PC-9 (cell line): ENCODE measurements around the gene LRRFIP1. TPM values are rescaled to one million over a fixed set of nuclear protein-coding genes. Genes with fewer than 3 reads are reported as not detected.

Experiments used
- BruUV-seq: library from RNA; stranded (reverse); fragments of 400-500 nt; replicated peaks from 2 replicates; lab custom pipeline; 2021; lab: Mats Ljungman, UMichigan
- CTCF ChIA-PET: fragments of 300-600 bp; sonication (Branson Sonifier 250); formaldehyde crosslinking; loops from one replicate; lab custom pipeline; 2022; ENCODE audit warnings: antibody characterized with exemption; lab: Charles Lee
- POLR2A ChIA-PET: fragments of 300-600 bp; sonication (Branson Sonifier 250); formaldehyde crosslinking; loops from one replicate; lab custom pipeline; 2022; ENCODE audit warnings: antibody characterized with exemption; ENCODE audit not compliant: unreplicated experiment; lab: Charles Lee
- DNase-seq, 2 experiments: peaks; one replicate each; pipeline versions ENCODE4 v3.0.0 to v3.0.0-alpha.2; 2015 to 2022; ENCODE audit warnings: mixed read lengths in 1 of 2
- H2AFZ ChIP-seq: fragments of 200-600 bp; sonication (generic); 2 replicates; pipeline ENCODE4 v1.8.1; 2017; ENCODE audit warnings: antibody characterized with exemption
- H3F3A ChIP-seq: fragments of 200-600 bp; sonication (generic); 2 replicates; pipeline ENCODE4 v1.8.1; 2017; ENCODE audit warnings: antibody characterized with exemption, mild to moderate bottlenecking, low read depth; ENCODE audit not compliant: insufficient read depth
- H3K27ac ChIP-seq: fragments of 200-600 bp; sonication (generic); 2 replicates; pipeline ENCODE4 v1.6.1; 2016; ENCODE audit warnings: mixed run types
- H3K27me3 ChIP-seq: fragments of 200-600 bp; sonication (generic); 2 replicates; pipeline ENCODE4 v1.6.1; 2016; ENCODE audit warnings: low read depth, mixed run types; ENCODE audit not compliant: insufficient read depth
- H3K36me3 ChIP-seq: fragments of 200-600 bp; sonication (generic); 2 replicates; pipeline ENCODE4 v1.6.1; 2016; ENCODE audit warnings: low read depth, mixed run types
- H3K4me1 ChIP-seq: fragments of 200-600 bp; sonication (generic); replicated peaks from 2 replicates; pipeline ENCODE4 v1.6.1; 2016; ENCODE audit warnings: mixed run types; ENCODE audit not compliant: insufficient read depth
- H3K4me2 ChIP-seq: fragments of 200-600 bp; sonication (generic); 2 replicates; pipeline ENCODE4 v1.6.1; 2017; ENCODE audit warnings: mixed run types
- H3K4me3 ChIP-seq: fragments of 200-600 bp; sonication (generic); 2 replicates; pipeline ENCODE4 v1.6.1; 2016; ENCODE audit warnings: mixed run types
- H3K79me2 ChIP-seq: fragments of 200-600 bp; sonication (generic); 2 replicates; pipeline ENCODE4 v1.6.1; 2017; ENCODE audit warnings: low read depth, mixed run types
- H3K9me2 ChIP-seq: fragments of 200-600 bp; sonication (generic); 2 replicates; pipeline ENCODE4 v1.8.1; 2017; ENCODE audit warnings: mild to moderate bottlenecking; ENCODE audit not compliant: insufficient read depth
- H3K9me3 ChIP-seq: fragments of 200-600 bp; sonication (generic); 2 replicates; pipeline ENCODE4 v1.8.1; 2016; ENCODE audit warnings: low read depth; ENCODE audit not compliant: insufficient read depth
- H4K20me1 ChIP-seq: fragments of 200-600 bp; sonication (generic); 2 replicates; pipeline ENCODE4 v1.8.1; 2017; ENCODE audit not compliant: insufficient read depth
- EZH2 ChIP-seq: fragments of 200-600 bp; sonication (generic); IDR thresholded peaks from 2 replicates; pipeline ENCODE4 v1.8.0; 2017; ENCODE audit warnings: antibody characterized with exemption, low read depth
- intact Hi-C: fragments of 100-400 bp; cut with micrococcal nuclease; formaldehyde crosslinking; loops from one replicate; pipeline ENCODE4 v1.10.0; 2022; ENCODE audit not compliant: unreplicated experiment
- total RNA-seq: library from RNA; stranded (reverse); gene quantifications from 2 replicates; pipeline ENCODE4 v1.2.3, GENCODE V29; 2021
- TF ChIP-seq, protein P1 (sequence below): fragments of 200-600 bp; sonication (generic); conservative IDR thresholded peaks from 2 replicates; pipeline ENCODE4 v1.6.1; 2017; ENCODE audit warnings: mixed run types, antibody characterized with exemption, mild to moderate bottlenecking, moderate library complexity

Gene LRRFIP1
- total RNA-seq, 1 experiment from 2014 or later: 238 TPM

DNA sequence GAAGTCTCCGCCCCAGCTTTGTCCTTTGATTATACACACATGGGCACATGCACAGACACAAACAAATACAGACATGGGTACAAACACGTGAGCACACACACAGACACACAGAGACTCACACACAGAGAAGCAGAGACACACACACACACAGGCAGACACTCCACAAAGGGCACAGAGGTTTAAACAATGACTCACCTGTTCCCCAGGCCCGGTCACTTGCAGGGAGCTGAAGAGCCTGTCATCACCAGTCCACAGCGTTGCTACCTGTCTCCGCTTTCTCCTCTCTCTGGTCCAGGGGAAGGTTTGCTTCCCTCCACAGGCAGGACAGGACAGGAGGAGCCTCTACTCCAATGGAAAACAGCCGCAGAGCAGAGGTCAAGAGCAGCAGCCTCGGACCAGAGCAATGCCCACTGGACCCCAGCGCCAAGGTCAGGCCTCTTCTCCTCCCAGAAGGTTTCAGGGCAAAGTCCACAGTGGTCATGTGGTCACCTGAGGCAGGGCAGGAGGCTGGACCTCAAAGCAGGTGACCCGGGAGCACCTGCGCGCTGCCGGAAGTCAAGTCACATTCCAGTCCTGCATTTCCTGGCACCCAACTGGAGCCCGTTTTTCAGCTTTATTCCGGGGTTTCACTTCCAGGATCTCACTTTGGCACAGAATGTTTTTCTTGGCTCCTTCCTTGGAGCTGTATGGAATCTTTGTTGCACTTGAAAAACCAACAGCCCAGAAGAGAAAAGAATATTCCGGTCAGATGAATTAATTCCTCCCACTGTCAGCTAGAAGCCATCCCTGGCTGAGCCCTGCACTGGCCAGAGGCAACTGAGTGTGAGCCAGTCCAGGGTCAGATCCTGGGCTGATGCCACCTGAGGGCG, 36.9 kb upstream of the LRRFIP1 start, which contains the start of gene RAB17:
RAB17 (minus strand) TSS at position 463 of the 869 bp plus-strand sequence. CDS start 4,580 bp downstream, outside the sequence.
- H3K4me2 ChIP-seq: peak within 1 kb of the TSS; percentile 84
- intact Hi-C loops: loop anchor here (1.0 to 10.0 kb wide), 9 partner anchors 24 to 667 kb away; no protein-coding TSS in a partner anchor
- CTCF ChIA-PET: interaction anchor here (0.6 to 0.7 kb wide), 2 partner anchors 97 to 103 kb away, joined by 3 to 4 read pairs; no protein-coding TSS in a partner anchor

DNA sequence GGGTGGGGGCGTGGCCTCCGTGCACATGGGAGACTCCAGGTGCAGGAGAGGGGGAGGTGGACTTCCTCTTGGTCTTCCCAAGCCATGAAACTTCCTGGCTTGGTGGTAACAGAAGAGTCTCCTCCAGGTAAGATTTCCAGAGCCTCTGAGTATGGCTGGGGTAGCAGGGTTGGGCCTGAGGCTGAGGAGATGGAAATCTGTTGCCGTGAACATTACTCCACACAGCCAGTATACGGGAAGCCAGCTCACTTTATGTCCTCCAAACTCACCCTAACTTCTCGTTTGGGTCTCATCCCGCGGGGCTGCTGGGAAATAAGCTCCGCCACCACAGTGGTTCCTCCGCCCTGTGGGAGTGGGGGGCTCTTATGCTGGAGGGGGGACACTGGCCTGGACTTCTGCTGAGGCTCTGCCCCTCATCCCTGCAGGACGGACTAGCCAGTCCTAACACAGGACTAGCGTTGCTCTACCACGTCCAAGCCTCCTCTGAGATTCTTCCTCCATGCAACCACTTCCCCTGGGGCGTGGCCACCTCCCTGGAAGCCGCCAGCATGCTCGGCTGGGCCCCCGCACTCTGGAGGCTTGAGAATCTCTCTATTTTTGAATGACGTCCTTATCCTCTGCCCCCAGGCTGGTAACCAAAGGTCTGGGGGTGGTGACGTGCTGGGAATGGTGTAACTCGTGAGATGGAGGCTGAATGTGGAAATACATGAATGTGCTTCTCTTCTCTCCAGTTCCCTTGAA, 36.1 kb upstream of the LRRFIP1 start:
- peaks cover 28% of the 10 kb centered on the region for H3K4me1 ChIP-seq
- H3F3A ChIP-seq: peaks cover 38% of the 10 kb centered on the region
- no peaks in the 10 kb centered on the region for H3K36me3 ChIP-seq
- DNase-seq: peak; percentile 80 to 95
- H3K9me3 ChIP-seq: no peaks in the 10 kb centered on the region
- H3K4me3 ChIP-seq: peak overlapping the region; percentile 64
- BruUV-seq: TSS peak; percentile 61
- peak overlapping the region; percentile 66 for H2AFZ ChIP-seq
- peak overlapping the region; percentile 85 for H3K27ac ChIP-seq
- H3K4me2 ChIP-seq: peak overlapping the region; percentile 84
- no peaks in the 10 kb centered on the region for H3K9me2 ChIP-seq
- TF ChIP-seq, protein P1, sequence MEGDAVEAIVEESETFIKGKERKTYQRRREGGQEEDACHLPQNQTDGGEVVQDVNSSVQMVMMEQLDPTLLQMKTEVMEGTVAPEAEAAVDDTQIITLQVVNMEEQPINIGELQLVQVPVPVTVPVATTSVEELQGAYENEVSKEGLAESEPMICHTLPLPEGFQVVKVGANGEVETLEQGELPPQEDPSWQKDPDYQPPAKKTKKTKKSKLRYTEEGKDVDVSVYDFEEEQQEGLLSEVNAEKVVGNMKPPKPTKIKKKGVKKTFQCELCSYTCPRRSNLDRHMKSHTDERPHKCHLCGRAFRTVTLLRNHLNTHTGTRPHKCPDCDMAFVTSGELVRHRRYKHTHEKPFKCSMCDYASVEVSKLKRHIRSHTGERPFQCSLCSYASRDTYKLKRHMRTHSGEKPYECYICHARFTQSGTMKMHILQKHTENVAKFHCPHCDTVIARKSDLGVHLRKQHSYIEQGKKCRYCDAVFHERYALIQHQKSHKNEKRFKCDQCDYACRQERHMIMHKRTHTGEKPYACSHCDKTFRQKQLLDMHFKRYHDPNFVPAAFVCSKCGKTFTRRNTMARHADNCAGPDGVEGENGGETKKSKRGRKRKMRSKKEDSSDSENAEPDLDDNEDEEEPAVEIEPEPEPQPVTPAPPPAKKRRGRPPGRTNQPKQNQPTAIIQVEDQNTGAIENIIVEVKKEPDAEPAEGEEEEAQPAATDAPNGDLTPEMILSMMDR: no peak
- TF ChIP-seq EZH2: no peak
- ChIA-PET POLR2A (interaction anchor here (0.5 to 0.8 kb wide), 4 partner anchors 57 to 162 kb away, joined by 3 to 9 read pairs (median 6); no protein-coding TSS in a partner anchor), CTCF (interaction anchor here (0.6 to 0.7 kb wide), 2 partner anchors 94 to 176 kb away, joined by 3 to 4 read pairs; no protein-coding TSS in a partner anchor)
- peaks cover 42% of the 10 kb centered on the region for H3K79me2 ChIP-seq
- H4K20me1 ChIP-seq: 0 out of 2 replicates have a peak, but pooled peaks cover 2% of the 10 kb centered on the region
- H3K27me3 ChIP-seq: no peaks in the 10 kb centered on the region
- intact Hi-C loops: loop anchor here (1.0 to 10.0 kb wide), 5 partner anchors 23 to 666 kb away; no protein-coding TSS in a partner anchor

More for the DNA sequence above, 36.9 kb upstream of the LRRFIP1 start, which contains the start of gene RAB17:
- POLR2A ChIA-PET: interaction anchor here (0.5 to 0.8 kb wide), 10 partner anchors 58 to 556 kb away, joined by 3 to 8 read pairs (median 4); no protein-coding TSS in a partner anchor
- TSS peak; percentile 50 for BruUV-seq
- H2AFZ ChIP-seq: peak within 1 kb of the TSS; percentile 66
- H3K27me3 ChIP-seq: no peaks in the 10 kb centered on the region
- H3K79me2 ChIP-seq: peaks cover 42% of the 10 kb centered on the region
- H4K20me1 ChIP-seq: 0 out of 2 replicates have a peak, but pooled peaks cover 2% of the 10 kb centered on the region
- peaks cover 38% of the 10 kb centered on the region for H3F3A ChIP-seq
- H3K9me2 ChIP-seq: no peaks in the 10 kb centered on the region
- H3K4me3 ChIP-seq: peak within 1 kb of the TSS; percentile 64
- no peaks in the 10 kb centered on the region for H3K9me3 ChIP-seq
- peak within 1 kb of the TSS; percentile 85 for H3K27ac ChIP-seq
- TF ChIP-seq EZH2: no peak
- TF ChIP-seq, protein P1: no peak
- DNase-seq: peak; percentile 91 to 94
- H3K4me1 ChIP-seq: peaks cover 28% of the 10 kb centered on the region
- H3K36me3 ChIP-seq: no peaks in the 10 kb centered on the region
